DND-41 (cell line): Measurements from ENCODE around the gene ACVR2B.

ENCODE experiments used
- CTCF ChIP-seq: IDR thresholded peaks from 2 replicates; pipeline ENCODE4 v1.5.1; 2012; ENCODE audit warnings: borderline replicate concordance, low read length, moderate library complexity, mild to moderate bottlenecking; ENCODE audit not compliant: poor library complexity, severe bottlenecking; ENCODE audit errors: extremely low read depth
- EZH2 ChIP-seq: IDR thresholded peaks from 3 replicates; pipeline ENCODE4 v1.6.1; 2012; ENCODE audit warnings: borderline replicate concordance, low read depth, mild to moderate bottlenecking, moderate library complexity, low read length, inconsistent platforms; ENCODE audit not compliant: severe bottlenecking

- peak; percentile 91 for TF ChIP-seq CTCF
- TF ChIP-seq EZH2 = no peak
Measured at GRCh38 chr3:38496131-38496910, 42.6 kb downstream of the ACVR2B start, which contains the start of gene EXOG.
